ENCODE measurements around the gene RAD51D.
"Not testable (repeated sequence)": the region's sequence is repeated elsewhere in the genome, so short reads cannot be mapped to it uniquely, and the experiment has no call there.

Gene RAD51D

GRCh38 chr17:35090707-35091106, 29.0 kb downstream of the RAD51D start:
- DNase-seq (ENCODE audit: low read depth in 2 of 2): not testable (repeated sequence)

GRCh38 chr17:35089586-35090296, 29.9 kb downstream of the RAD51D start:
- no peak for DNase-seq (ENCODE audit: low read depth in 2 of 2)

- peak; percentile 54 to 60 for DNase-seq (ENCODE audit: low read depth in 2 of 2)
Measured at GRCh38 chr17:35088881-35089585, 30.6 kb downstream of the RAD51D start.

- no peak for DNase-seq (ENCODE audit: low read depth in 2 of 2)
Measured at GRCh38 chr17:35088356-35088880, 31.2 kb downstream of the RAD51D start.

- no peak for DNase-seq (ENCODE audit: low read depth in 2 of 2)
Measured at GRCh38 chr17:35087731-35088355, 31.8 kb downstream of the RAD51D start.

GRCh38 chr17:35086931-35087573, 32.6 kb downstream of the RAD51D start:
- no peak for DNase-seq (ENCODE audit: low read depth in 2 of 2)

- no peak for DNase-seq (ENCODE audit: low read depth in 2 of 2)
Measured at GRCh38 chr17:35086164-35086563, 33.5 kb downstream of the RAD51D start.

GRCh38 chr17:35084987-35085386, 34.7 kb downstream of the RAD51D start:
- no peak for DNase-seq (ENCODE audit: low read depth in 2 of 2)

- DNase-seq (ENCODE audit: low read depth in 2 of 2): no peak
Measured at GRCh38 chr17:35083071-35083470, 36.6 kb downstream of the RAD51D start.

GRCh38 chr17:35082073-35082657, 37.5 kb downstream of the RAD51D start:
- DNase-seq (ENCODE audit: low read depth in 2 of 2): peak; percentile 67 to 71

- no peak for DNase-seq (ENCODE audit: low read depth in 2 of 2)
Measured at GRCh38 chr17:35081638-35082037, 38.0 kb downstream of the RAD51D start.

- no peak for DNase-seq (ENCODE audit: low read depth in 2 of 2)
Measured at GRCh38 chr17:35080536-35080935, 39.1 kb downstream of the RAD51D start.

GRCh38 chr17:35079547-35080423, 39.9 kb downstream of the RAD51D start:
- no peak for DNase-seq (ENCODE audit: low read depth in 2 of 2)

- no peak for DNase-seq (ENCODE audit: low read depth in 2 of 2)
Measured at GRCh38 chr17:35076874-35077273, 42.8 kb downstream of the RAD51D start.

GRCh38 chr17:35074711-35075707, 44.7 kb downstream of the RAD51D start:
- DNase-seq (ENCODE audit: low read depth in 2 of 2): no peak

- no peak for DNase-seq (ENCODE audit: low read depth in 2 of 2)
Measured at GRCh38 chr17:35073991-35074627, 45.6 kb downstream of the RAD51D start.

- DNase-seq (ENCODE audit: low read depth in 2 of 2): no peak
Measured at GRCh38 chr17:35073183-35073790, 46.4 kb downstream of the RAD51D start.

GRCh38 chr17:35069311-35069710, 50.3 kb downstream of the RAD51D start:
- DNase-seq (ENCODE audit: low read depth in 2 of 2): peak in 1 of 2 experiments; percentile 23

GRCh38 chr17:35068249-35068648, 51.4 kb downstream of the RAD51D start:
- no peak for DNase-seq (ENCODE audit: low read depth in 2 of 2)
